NT2/D1 (cell line): ENCODE results near the gene GPATCH3.

Source experiments
- SUZ12 ChIP-seq: IDR thresholded peaks from 2 replicates; pipeline ENCODE4 v1.6.1; 2011; ENCODE audit not compliant: insufficient read length, insufficient read depth; ENCODE audit errors: extremely low read depth
- YY1 ChIP-seq: IDR thresholded peaks from 2 replicates; pipeline ENCODE4 v1.6.1; 2011; ENCODE audit not compliant: insufficient read length, insufficient read depth
- ZNF274 ChIP-seq: IDR thresholded peaks from 2 replicates; pipeline ENCODE4 v1.6.1; 2011; ENCODE audit warnings: mild to moderate bottlenecking, low read depth, low read length

GRCh38 chr1:26922901-26923300, 22.6 kb upstream of the GPATCH3 start:
- TF ChIP-seq ZNF274 = no peak
- TF ChIP-seq SUZ12 = no peak
- no peak for TF ChIP-seq YY1
